Cerebellar nuclear complex (tissue), 1 donor: ENCODE data around the gene TNFRSF1B.

ENCODE experiments used
- DNase-seq, 2 experiments: peaks; one replicate each; lab custom pipeline; 2025; lab: John Stamatoyannopoulos, UW

TNFRSF1B gene

GRCh38 chr1:12176298-12177118 is 9.7 kb downstream of the TNFRSF1B start:
- DNase-seq: no peak

- DNase-seq: no peak
Measured at GRCh38 chr1:12177156-12177998, 10.6 kb downstream of the TNFRSF1B start.

- DNase-seq: no peak
Measured at GRCh38 chr1:12177999-12178441, 11.2 kb downstream of the TNFRSF1B start.

GRCh38 chr1:12178511-12178910 is 11.7 kb downstream of the TNFRSF1B start:
- no peak for DNase-seq

- no peak for DNase-seq
Measured at GRCh38 chr1:12179111-12179519, 12.3 kb downstream of the TNFRSF1B start.

GRCh38 chr1:12179676-12180075 is 12.9 kb downstream of the TNFRSF1B start:
- no peak for DNase-seq

- DNase-seq: no peak
Measured at GRCh38 chr1:12180315-12180714, 13.5 kb downstream of the TNFRSF1B start.

- no peak for DNase-seq
Measured at GRCh38 chr1:12180903-12181302, 14.1 kb downstream of the TNFRSF1B start.

GRCh38 chr1:12181568-12181967 is 14.8 kb downstream of the TNFRSF1B start:
- DNase-seq: no peak

- DNase-seq: no peak
Measured at GRCh38 chr1:12182410-12182984, 15.7 kb downstream of the TNFRSF1B start.

GRCh38 chr1:12183095-12183794 is 16.5 kb downstream of the TNFRSF1B start:
- no peak for DNase-seq

- DNase-seq: no peak
Measured at GRCh38 chr1:12184008-12184681, 17.4 kb downstream of the TNFRSF1B start.

- DNase-seq: no peak
Measured at GRCh38 chr1:12185036-12185917, 18.5 kb downstream of the TNFRSF1B start.

- no peak for DNase-seq
Measured at GRCh38 chr1:12185918-12186678, 19.3 kb downstream of the TNFRSF1B start.

GRCh38 chr1:12186679-12186985 is 19.8 kb downstream of the TNFRSF1B start:
- DNase-seq: no peak

GRCh38 chr1:12188115-12188514 is 21.3 kb downstream of the TNFRSF1B start:
- no peak for DNase-seq

GRCh38 chr1:12188657-12189327 is 22.0 kb downstream of the TNFRSF1B start:
- no peak for DNase-seq

- DNase-seq: no peak
Measured at GRCh38 chr1:12189328-12189682, 22.5 kb downstream of the TNFRSF1B start.
